Right lobe of liver (tissue), 6 donors: Measurements from ENCODE around the gene PANK1. TPM values are rescaled to one million over a fixed set of nuclear protein-coding genes. Genes with fewer than 3 reads are reported as not detected.

ENCODE experiments used
- ATAC-seq, 4 donors: fragments of 200-7000 bp; cut with Tn5 transposase; one replicate each; pipeline ENCODE4 v1.9.1; 2020; ENCODE audit warnings: mild to moderate bottlenecking in 4 of 4, moderate library complexity in 4 of 4
- DNase-seq, 3 donors: peaks; one replicate each; pipeline ENCODE4 v3.0.0-alpha.2; 2020
- H3K27ac ChIP-seq, 3 donors: fragments of 200-600 bp; one replicate each; pipeline ENCODE4 v1.8.0; 2022
- H3K27me3 ChIP-seq, 2 donors: fragments of 200-600 bp; one replicate each; pipeline ENCODE4 v1.8.0; 2022
- H3K36me3 ChIP-seq, 4 donors: fragments of 200-600 bp; sonication (generic) in 1 of 4; one replicate each; pipeline versions ENCODE4 v1.5.1 to v1.8.0; 2017 to 2022; ENCODE audit warnings: control low read depth in 1 of 4
- H3K4me1 ChIP-seq, 4 donors: fragments of 200-600 bp; sonication (generic) in 1 of 4; one replicate each; pipeline versions ENCODE4 v1.5.1 to v1.8.0; 2017 to 2022; ENCODE audit warnings: control low read depth in 1 of 4
- H3K4me3 ChIP-seq, 3 donors: fragments of 200-600 bp; one replicate each; pipeline ENCODE4 v1.8.0; 2022
- H3K9me3 ChIP-seq, 4 donors: fragments of 200-600 bp; sonication (generic) in 1 of 4; one replicate each; pipeline versions ENCODE4 v1.5.1 to v1.8.0; 2017 to 2022; ENCODE audit warnings: control low read depth in 1 of 4
- CTCF ChIP-seq, 4 donors: fragments of 200-600 bp in 3 of 4; fragments of 450-650 bp in 1 of 4; IDR thresholded peaks; one replicate each; pipeline versions ENCODE4 v1.5.1 to v1.8.0; 2016 to 2022; ENCODE audit warnings: antibody characterized with exemption in 4 of 4, mild to moderate bottlenecking in 2 of 4
- POLR2A ChIP-seq: fragments of 450-650 bp; IDR thresholded peaks from one replicate; pipeline ENCODE4 v1.6.1; 2017; ENCODE audit warnings: antibody characterized with exemption, mild to moderate bottlenecking
- WGBS: methylation state at CpG from one replicate; pipeline ENCODE4 v1.1.6; 2018; ENCODE audit warnings: low coverage, low lambda C conversion rate; ENCODE audit not compliant: insufficient coverage; ENCODE audit errors: missing lambda C conversion rate; 5-methylcytosine and 5-hydroxymethylcytosine counted together
- intact Hi-C, 2 donors: fragments of 100-400 bp; cut with DNase I; formaldehyde crosslinking; loops; one replicate each; pipeline versions ENCODE4 v1.11.2 to v1.14.1; 2022
- total RNA-seq, 6 experiments: library from RNA; depleted of rRNA in 2 of 6; stranded (reverse); fragments of >200 nt in 2 of 6; fragmentation: NEBNext Ultra II Directional in 3 of 6; extraction: Animal tissue kit (Norgen Biotek cat#: 25700) in 3 of 6; gene quantifications; one replicate each; pipeline versions ENCODE4 v1.1.0 to v1.2.4, GENCODE V29; 2016 to 2023
- donor health status: DM: no; HTN: yes; CAD: no.
- donor health status: DM: no; HTN: no; CAD: no.
- donor health status: DM: no; HTN: no; CAD: no.
- donor health status: DM: no; HTN: yes; CAD: no.
- donor health status: DM: no; HTN: yes; CAD: no.

PANK1 gene
- total RNA-seq, 6 experiments from 2014 or later = 13.3 to 71.0 (median 48.6) TPM

DNA sequence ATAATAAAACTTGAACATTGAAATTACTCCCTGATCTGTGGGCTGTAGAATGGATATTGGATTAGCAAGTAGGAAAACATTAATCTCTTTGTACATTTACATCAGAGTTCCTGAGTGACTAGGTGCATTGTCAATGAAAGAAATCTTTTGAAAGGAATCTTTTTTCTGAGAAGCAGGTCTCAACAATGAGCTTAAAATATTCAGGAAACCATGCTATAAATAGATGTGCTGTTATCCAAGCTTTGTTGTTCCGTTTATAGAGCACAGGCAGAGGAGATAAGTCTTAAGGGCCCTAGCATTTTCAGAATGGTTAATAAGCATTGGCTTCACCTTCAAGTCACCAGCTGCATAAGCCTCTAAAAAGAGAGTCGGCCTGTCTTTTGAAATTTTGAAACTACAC lies 68.3 kb downstream of the PANK1 start:
- 74% methylated on average over 2 of the region's 2 CpGs for WGBS
- TF ChIP-seq POLR2A (no peak), CTCF (IDR thresholded peaks at IDR 0.05) (no peak)
- intact Hi-C loops = no loop called here
- ATAC-seq (no peak), DNase-seq (no peak)
- Histone ChIP-seq H3K4me1 (peaks cover 0 to 15% (median 0%) of the 10 kb centered on the region in 4 donors), H3K9me3 (no peaks in the 10 kb centered on the region), H3K27ac (no peak overlapping the region), H3K36me3 (no peaks in the 10 kb centered on the region), H3K27me3 (no peaks in the 10 kb centered on the region), H3K4me3 (no peak overlapping the region)

- Histone ChIP-seq H3K36me3 (no peaks in the 10 kb centered on the region), H3K4me3 (no peak overlapping the region), H3K27me3 (no peaks in the 10 kb centered on the region), H3K9me3 (no peaks in the 10 kb centered on the region), H3K4me1 (peaks cover 0 to 15% (median 0%) of the 10 kb centered on the region in 4 donors), H3K27ac (no peak overlapping the region)
- intact Hi-C loops = no loop called here
- TF ChIP-seq POLR2A (no peak), CTCF (IDR thresholded peaks at IDR 0.05) (no peak)
- ATAC-seq (peak in 1 of 4 donors; percentile 35), DNase-seq (no peak)
- WGBS = 57% methylated on average over 3 of the region's 3 CpGs
These were observed 69.0 kb downstream of the PANK1 start for GRCh38 chr10:89576022-89576421.

- Histone ChIP-seq H3K4me1 (peaks cover 0 to 15% (median 0%) of the 10 kb centered on the region in 4 donors), H3K9me3 (no peaks in the 10 kb centered on the region), H3K36me3 (no peaks in the 10 kb centered on the region), H3K27ac (no peak overlapping the region), H3K4me3 (no peak overlapping the region), H3K27me3 (no peaks in the 10 kb centered on the region)
- intact Hi-C loops = no loop called here
- TF ChIP-seq CTCF (IDR thresholded peaks at IDR 0.05) = no peak
- TF ChIP-seq POLR2A = no peak
- no peak for ATAC-seq
- no peak for DNase-seq
These were observed 70.0 kb downstream of the PANK1 start for GRCh38 chr10:89575031-89575430.

DNA sequence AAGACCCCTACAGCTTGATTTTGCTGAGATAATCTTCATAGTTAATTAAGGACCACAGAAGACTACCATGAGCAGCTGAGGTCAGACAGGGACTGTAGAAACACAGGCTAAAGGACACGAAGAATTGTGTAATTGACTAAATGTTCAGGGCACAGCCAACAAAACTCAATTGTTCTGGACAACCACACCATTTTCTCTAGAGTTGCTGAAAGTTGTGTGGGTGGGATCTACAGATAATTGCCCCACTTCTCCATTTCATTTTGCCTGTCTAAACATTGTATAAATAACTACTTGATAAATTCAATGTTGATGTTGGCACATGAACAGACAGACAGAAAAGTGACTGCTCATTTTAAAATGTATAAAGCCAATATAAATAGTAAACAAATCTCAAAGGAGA lies 70.7 kb downstream of the PANK1 start:
- H3K4me3 ChIP-seq = no peak overlapping the region
- TF ChIP-seq CTCF (IDR thresholded peaks at IDR 0.05) (no peak), POLR2A (no peak)
- no peaks in the 10 kb centered on the region for H3K27me3 ChIP-seq
- H3K9me3 ChIP-seq = no peaks in the 10 kb centered on the region
- 13% methylated on average over 1 of the region's 1 CpG for WGBS
- no peaks in the 10 kb centered on the region for H3K36me3 ChIP-seq
- no peak for DNase-seq
- intact Hi-C loops = no loop called here
- no peak overlapping the region for H3K27ac ChIP-seq
- peaks cover 0 to 15% (median 0%) of the 10 kb centered on the region in 4 donors for H3K4me1 ChIP-seq
- peak; percentile 33 to 79 (median 48) for ATAC-seq
